GM21786 (cell line): Measurements from ENCODE around the gene HNRNPU.
A peak's percentile ranks its signal among the peaks of the same experiment; 100 is the strongest.

Source experiments
- ATAC-seq: cut with Tn5 transposase; IDR thresholded peaks from one replicate; pipeline ENCODE4 v1.9.1; 2021; ENCODE audit not compliant: unreplicated experiment

Gene HNRNPU

DNA sequence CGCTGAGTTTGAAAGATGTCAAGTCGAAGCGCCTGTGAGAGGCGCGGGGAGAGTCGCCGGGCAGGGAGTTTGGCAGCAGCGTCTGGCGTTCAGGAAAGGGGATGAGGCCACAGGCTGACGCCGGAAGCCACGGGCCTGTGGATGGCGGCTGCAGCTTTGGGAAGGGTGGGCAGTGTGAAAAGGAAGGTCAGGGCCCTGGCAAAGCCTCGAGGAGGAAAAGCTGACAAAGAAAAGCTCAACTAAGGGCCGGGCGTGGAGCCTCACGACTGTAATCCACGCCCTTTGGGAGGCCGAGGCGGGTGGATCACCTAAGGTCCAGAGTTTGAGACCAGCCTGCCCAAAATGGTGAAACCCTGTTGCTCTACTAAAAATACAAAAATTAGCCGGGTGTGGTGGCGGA is 54.1 kb downstream of the HNRNPU start:
- ATAC-seq = no peak

DNA sequence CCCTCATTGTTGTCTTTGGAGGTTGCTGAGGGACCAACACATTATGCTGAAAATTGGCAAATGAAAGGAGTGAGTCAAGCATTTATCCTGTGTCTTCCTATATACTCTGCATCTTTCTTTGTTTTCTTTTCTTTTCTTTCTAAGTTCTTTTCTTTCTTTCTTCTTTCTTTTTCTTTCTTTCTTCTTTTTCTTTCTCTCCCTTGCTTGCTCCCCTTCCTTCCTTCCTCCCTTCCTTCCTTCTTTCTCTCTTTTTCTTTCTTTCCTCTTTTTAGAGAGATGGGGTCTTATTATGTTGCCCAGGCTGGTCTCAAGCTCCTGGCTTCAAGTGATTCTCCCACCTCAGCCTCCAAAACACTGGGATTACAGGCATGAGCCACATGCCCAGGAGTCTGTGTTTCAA is 57.2 kb downstream of the HNRNPU start:
- no peak for ATAC-seq

DNA sequence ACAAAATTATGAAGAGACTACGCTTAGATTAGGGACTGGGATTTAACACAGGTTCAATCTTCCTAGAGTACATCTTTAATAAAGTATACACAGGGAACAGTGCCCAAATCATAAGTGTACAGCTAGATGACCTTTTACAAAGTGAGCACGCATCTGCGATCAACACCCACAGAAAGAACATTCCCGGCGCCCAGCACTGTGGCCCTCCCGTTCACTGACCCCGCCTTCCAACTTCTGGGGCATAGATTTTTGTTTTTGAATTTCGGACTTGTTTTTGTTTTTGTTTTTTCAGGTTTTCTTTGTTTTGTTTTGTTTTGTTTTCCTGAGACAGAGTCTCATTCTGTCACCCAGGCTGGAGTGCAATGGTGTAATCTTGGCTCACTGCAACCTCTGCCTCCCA is 59.5 kb downstream of the HNRNPU start:
- no peak for ATAC-seq

DNA sequence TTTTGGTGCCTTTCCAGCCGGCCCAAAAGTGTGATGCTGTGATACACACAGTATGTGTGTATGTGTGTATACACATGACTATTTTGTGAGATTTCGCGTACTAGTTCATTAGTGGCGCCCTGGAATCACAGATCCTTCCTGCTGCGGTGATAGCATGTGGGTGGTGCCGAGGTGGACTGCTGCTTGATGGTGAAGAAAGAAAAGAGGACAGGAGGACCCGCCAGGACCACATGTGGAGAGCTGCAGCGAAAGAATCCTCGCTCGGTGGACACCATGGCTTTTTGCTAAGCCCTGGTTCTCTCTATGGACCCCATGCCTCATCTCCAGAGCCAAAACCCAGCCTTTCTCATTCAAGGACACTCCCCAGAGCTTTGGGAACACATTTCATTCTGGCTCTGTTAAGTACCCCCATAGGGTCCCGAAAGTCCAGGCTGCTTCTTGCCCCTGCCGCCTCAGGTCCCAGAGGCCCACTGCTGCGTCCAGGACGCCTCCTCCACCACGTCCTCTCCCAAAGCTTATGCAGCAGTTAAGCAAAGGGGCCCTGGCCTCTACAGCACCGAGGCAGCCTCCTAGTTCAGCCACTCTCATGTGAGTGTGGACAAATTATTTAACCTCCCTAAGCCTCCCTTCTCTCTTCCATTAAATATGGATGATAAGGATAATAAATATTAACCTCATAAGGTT is 61.6 kb downstream of the HNRNPU start:
- no peak for ATAC-seq

DNA sequence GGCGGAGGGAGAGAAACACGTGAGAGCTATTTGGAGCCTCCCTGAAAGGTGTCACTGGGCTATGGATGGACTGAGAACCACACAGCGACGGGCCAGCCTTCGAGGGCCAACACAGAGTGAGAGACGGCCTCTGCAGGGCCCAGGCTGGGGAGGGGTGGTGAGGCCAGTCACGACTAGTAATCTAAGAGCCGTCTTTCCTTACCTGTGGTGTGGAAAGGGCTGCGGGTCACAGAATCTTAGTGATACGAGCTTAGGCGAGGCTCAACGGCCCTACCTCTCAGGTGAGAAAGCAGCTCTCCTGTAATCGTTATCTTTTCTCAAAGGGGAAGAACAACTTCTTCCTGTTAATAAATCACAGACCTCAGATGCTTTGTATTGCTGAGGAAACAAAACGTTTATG is 62.3 kb downstream of the HNRNPU start:
- ATAC-seq = no peak

DNA sequence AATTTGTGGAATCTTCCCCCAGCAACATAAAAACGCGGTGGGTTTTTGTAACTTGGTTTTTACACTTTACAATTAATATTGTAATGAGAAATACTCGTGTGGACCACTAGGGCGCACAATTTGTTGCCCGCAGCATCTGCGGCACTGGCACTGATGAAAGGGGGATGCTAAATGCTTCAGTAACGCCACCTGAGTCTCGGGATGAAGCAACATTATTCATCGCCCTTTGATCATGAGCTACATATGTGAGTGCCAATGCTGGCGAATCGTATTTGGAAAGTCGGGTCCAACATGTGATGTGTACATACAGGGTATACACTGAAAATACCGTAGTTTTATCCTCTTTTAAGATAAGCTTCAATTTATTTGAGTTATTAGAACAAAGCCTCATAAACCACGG is 63.1 kb downstream of the HNRNPU start:
- ATAC-seq = peak; percentile 85

DNA sequence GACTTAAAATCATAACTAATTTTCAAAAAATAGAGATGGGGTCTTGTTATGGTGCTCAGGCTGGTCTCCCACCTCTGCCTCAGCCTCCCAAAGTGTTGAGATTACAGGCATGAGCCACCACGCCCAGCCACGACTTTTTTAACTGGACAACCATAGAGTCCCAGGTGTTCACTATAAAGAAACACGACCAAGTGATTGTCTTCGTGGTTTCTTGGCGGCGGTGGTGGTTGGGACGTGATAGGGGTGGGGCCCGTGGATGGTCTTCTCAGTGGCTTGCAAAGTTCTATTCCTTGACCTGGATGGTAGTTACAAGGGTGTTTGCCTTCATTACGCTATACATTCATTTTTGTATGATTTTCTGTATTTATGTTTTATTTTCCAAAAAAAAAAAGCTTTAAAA is 63.5 kb downstream of the HNRNPU start:
- no peak for ATAC-seq
